IPS-15b (cell line): Measurements from ENCODE around the gene AADACL4.
"Not testable (repeated sequence)": the region's sequence is repeated elsewhere in the genome, so short reads cannot be mapped to it uniquely, and the experiment has no call there.

ENCODE experiments used
- H3K27me3 ChIP-seq: one replicate; pipeline ENCODE4 v1.6.1; 2013; ENCODE audit warnings: low read length; ENCODE audit not compliant: control insufficient read depth, insufficient read depth
- H3K36me3 ChIP-seq: one replicate; pipeline ENCODE4 v1.6.1; 2013; ENCODE audit warnings: low read length; ENCODE audit not compliant: control insufficient read depth, insufficient read depth
- H3K4me1 ChIP-seq: one replicate; pipeline ENCODE4 v1.6.1; 2013; ENCODE audit warnings: mild to moderate bottlenecking, low read length; ENCODE audit not compliant: control insufficient read depth, insufficient read depth
- H3K4me3 ChIP-seq: one replicate; pipeline ENCODE4 v1.5.1; 2013; ENCODE audit warnings: low read depth, low read length
- H3K9ac ChIP-seq: one replicate; pipeline ENCODE4 v1.6.1; 2013; ENCODE audit warnings: low read depth, mild to moderate bottlenecking, low read length
- H3K9me3 ChIP-seq: one replicate; pipeline ENCODE4 v1.6.1; 2013; ENCODE audit warnings: mild to moderate bottlenecking, low read length; ENCODE audit not compliant: control insufficient read depth, insufficient read depth

AADACL4 gene

GRCh38 chr1:12709696-12710095 is 65.8 kb downstream of the AADACL4 start:
- Histone ChIP-seq H3K4me3 (no peak overlapping the region), H3K9ac (no peak overlapping the region), H3K9me3 (no peaks in the 10 kb centered on the region), H3K36me3 (peaks cover 3% of the 10 kb centered on the region), H3K27me3 (no peaks in the 10 kb centered on the region), H3K4me1 (peaks cover 10% of the 10 kb centered on the region)

- Histone ChIP-seq H3K27me3 (no peaks in the 10 kb centered on the region), H3K36me3 (no peaks in the 10 kb centered on the region), H3K9me3 (no peaks in the 10 kb centered on the region), H3K4me3 (no peak overlapping the region), H3K4me1 (peaks cover 23% of the 10 kb centered on the region), H3K9ac (no peak overlapping the region)
These were observed 67.7 kb downstream of the AADACL4 start for GRCh38 chr1:12711536-12711935.

GRCh38 chr1:12712076-12712475 is 68.2 kb downstream of the AADACL4 start:
- H3K4me3 ChIP-seq: no peak overlapping the region
- no peaks in the 10 kb centered on the region for H3K27me3 ChIP-seq
- no peaks in the 10 kb centered on the region for H3K36me3 ChIP-seq
- no peaks in the 10 kb centered on the region for H3K9me3 ChIP-seq
- no peak overlapping the region for H3K9ac ChIP-seq
- H3K4me1 ChIP-seq: peaks cover 27% of the 10 kb centered on the region

GRCh38 chr1:12712929-12713328 is 69.0 kb downstream of the AADACL4 start:
- Histone ChIP-seq H3K27me3 (no peaks in the 10 kb centered on the region), H3K9me3 (no peaks in the 10 kb centered on the region)

GRCh38 chr1:12713651-12714050 is 69.8 kb downstream of the AADACL4 start:
- H3K27me3 ChIP-seq, H3K36me3 ChIP-seq, H3K4me3 ChIP-seq, H3K9me3 ChIP-seq, H3K9ac ChIP-seq: not testable (repeated sequence)
- peaks cover 36% of the 10 kb centered on the region for H3K4me1 ChIP-seq

More at GRCh38 chr1:12712929-12713328, 69.0 kb downstream of the AADACL4 start:
- no peak overlapping the region for H3K9ac ChIP-seq
- H3K36me3 ChIP-seq: no peaks in the 10 kb centered on the region
- H3K4me3 ChIP-seq: peak overlapping the region; percentile 16
- peaks cover 35% of the 10 kb centered on the region for H3K4me1 ChIP-seq

DNA sequence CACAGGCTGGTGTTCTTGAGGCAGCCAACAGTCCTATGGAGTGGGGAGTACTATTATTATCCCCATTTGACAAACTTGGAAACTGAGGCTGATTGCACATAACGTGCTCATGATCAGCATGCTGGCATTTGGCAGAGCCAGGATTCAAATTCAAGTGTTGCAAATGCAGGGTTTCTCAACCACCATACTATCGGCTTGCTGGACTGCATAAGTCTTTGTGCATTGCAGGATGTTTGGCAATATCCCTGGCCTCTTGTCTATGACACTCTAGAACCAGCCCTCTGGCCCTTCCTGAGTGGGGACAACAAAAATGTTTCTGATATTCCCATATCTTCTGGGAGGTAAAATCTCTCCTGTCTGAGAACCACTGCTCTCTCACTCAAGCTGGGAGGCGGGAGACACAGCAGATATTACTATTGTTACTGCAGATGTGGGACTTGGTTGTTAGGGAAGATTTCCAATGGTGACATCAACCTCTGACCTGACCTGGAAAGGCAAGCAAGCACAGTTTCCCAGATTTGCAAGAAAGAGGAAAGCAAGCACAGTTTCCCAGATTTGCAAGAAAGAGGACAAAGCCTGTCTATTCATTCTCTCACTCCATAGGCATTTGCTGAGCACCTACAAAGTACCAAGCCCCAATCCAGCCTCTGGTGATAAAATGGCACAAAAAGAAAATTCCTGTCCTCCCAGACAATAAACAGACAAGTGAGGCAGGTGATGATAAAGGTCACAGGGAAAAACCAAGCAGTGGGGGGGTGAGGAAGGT is 71.0 kb downstream of the AADACL4 start:
- H3K9ac ChIP-seq: peak overlapping the region; percentile 38
- no peaks in the 10 kb centered on the region for H3K36me3 ChIP-seq
- no peaks in the 10 kb centered on the region for H3K9me3 ChIP-seq
- H3K27me3 ChIP-seq: no peaks in the 10 kb centered on the region
- H3K4me1 ChIP-seq: peaks cover 36% of the 10 kb centered on the region
- no peak overlapping the region for H3K4me3 ChIP-seq

- Histone ChIP-seq H3K36me3 (no peaks in the 10 kb centered on the region), H3K4me1 (peaks cover 39% of the 10 kb centered on the region), H3K9ac (peak within 1 kb of the TSS; percentile 66), H3K27me3 (no peaks in the 10 kb centered on the region), H3K4me3 (peak within 1 kb of the TSS; percentile 46), H3K9me3 (no peaks in the 10 kb centered on the region)
These were observed 72.1 kb downstream of the AADACL4 start, which contains the start of gene AADACL3 for GRCh38 chr1:12715896-12716437. AADACL3 (plus strand) TSS chr1:12716110; CDS start chr1:12716177, 67 bp downstream.
